HG03565 (cell line): ENCODE measurements around the gene IGF2.

Source experiments
- ATAC-seq: cut with Tn5 transposase; IDR thresholded peaks from one replicate; pipeline ENCODE4 v1.9.1; 2021; ENCODE audit warnings: mild to moderate bottlenecking, moderate library complexity; ENCODE audit not compliant: unreplicated experiment

The IGF2 gene

DNA sequence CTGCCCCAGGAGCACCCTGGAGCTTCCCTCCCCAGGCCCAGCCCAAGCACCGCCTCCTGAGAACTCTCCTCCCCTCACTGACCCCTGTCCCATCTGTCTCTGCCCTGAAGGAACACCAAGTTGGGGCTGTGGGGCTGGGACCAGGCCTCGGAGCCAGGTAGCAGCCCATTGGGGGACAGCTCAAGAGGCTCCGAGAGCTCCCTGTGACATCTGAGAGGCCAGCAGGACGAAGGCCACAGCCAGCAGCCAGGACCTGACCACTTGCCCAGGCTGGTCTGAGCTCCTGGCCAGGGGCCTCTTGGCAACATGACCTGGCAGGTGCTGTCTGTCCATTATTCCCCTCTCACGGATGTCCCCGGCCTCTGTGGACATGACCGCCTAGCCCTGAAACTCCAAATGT, 33.7 kb downstream of the IGF2 start:
- no peak for ATAC-seq

DNA sequence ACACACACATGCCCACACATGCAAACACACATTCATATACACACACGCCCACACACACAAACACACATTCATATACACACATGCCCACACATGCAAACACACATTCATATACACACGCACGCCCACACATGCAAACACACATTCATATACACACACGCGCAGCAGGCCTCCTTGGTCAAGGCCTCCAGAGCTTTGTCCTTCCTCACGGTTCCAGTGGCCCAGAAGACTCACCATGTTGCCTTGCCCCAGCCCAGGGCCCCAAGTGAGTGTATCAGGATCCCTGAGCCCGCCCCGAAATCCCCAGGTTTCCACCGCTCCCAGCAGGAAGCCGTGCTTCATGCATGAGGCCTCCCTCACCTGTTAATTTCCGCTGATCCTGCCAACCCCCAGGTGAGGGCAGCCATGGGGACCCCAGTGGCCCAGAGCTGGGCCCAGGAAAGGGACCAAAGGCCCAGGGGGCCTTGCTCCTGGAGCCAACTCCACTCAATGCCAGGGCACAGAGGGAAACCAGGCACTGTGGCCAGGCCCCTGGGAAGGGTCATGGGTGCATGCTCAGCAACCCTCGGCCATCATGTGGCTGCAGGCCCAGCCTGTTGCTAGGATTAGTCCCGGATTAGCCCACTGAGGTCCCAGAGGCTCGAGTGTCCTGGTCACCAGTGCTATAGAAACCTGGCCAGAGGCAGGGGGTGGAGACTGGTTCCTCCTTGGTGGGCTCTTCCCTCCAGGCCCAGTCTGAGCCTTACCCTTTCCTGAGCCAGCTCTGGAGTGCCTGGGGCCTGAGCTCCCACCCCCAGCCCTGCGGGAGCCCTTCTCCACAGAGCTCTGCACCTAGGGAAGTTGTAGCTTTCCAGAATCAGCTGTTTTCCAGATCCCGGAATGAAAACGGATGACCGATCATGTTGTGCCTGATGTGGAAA, 34.4 kb downstream of the IGF2 start:
- no peak for ATAC-seq

DNA sequence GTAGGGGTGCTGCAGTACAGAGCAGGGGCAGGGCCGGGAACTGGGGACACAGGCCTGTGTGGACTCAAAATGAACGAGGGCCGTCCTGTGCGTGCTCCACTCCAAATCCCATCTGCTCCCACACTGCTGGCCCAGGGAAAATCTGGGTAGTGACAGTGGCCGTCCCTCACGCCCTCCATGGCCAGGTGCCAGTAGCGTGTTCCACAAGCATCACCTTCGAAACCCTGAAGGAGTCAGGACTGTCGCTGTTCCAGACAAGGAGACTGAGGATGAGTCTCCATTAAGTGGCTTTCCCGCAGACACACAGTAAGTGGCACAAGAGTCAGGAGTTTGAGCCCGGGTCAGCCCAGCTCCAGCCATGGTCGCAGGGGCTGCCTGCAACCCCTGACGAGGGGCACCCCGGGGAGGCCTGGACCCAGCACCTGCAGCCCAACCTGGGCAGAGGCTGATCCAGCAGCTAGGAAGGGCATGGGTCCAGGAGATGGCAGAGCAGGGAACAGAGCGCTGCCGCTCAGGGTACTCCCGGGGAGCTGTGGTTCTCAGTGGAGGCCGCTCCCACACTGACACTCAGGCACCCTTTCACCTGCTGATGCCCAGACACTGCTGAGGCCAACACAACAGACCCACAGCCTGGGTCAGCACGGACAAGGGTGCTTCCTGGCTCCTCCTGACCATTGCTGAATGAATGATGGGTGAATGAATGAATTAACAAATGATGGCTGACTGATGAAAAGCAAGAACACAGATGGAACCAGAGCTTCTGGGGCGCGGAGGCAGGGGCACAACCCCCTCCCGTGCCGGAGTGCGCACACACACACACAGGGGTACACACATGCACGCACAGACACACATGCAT, 35.3 kb downstream of the IGF2 start:
- ATAC-seq: no peak

DNA sequence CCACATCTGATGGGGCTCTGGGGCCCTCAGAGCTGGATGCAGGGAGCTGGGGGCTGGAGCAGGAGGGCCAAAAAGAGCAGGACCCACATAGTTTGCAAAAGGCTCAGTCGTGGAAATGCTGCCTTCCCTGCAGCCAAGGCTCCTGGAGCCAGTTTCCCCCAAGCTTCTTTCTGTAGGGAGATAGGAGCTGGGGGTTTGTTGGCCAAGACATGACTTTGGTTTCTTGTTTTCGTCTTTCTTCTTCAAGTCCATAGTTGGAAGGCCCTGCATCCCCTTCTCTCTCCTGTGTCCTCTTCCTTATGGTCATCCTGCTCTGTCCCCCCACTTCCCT, 36.3 kb downstream of the IGF2 start:
- ATAC-seq: no peak

DNA sequence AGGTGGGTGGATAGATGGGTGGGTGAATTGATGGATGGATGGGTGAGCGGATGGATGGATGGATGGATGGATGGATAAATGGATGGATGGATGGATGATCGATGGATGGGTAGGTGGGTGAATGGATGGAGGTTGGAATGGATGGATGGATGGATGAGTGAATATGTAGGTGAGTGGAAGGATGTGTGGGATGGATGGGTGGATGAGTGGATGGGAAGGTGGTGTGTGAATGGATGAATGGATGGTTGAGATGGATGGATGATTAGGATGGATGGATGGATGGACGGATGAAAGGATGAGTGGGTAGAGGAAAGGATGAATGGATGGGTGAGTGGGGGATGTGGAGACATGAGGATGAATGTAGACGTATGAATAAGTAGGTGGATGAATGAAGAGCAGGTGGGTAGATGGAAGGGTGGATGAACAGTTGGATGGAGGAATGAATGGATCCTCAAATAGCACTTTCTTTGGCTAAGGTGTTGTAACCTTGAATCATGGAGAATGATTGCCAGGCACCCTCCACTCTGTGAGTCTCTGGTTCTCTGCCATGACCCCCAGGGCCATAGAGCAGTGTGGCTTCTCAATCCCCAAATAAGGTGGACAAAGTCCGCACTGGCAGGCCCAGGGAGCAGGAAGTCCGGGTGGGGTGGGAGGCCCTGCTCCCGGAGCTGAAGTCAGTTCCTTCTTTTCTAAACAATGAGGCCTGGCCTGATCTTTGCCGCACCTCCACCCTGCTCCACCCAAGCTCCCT, 36.9 kb downstream of the IGF2 start:
- ATAC-seq: no peak

DNA sequence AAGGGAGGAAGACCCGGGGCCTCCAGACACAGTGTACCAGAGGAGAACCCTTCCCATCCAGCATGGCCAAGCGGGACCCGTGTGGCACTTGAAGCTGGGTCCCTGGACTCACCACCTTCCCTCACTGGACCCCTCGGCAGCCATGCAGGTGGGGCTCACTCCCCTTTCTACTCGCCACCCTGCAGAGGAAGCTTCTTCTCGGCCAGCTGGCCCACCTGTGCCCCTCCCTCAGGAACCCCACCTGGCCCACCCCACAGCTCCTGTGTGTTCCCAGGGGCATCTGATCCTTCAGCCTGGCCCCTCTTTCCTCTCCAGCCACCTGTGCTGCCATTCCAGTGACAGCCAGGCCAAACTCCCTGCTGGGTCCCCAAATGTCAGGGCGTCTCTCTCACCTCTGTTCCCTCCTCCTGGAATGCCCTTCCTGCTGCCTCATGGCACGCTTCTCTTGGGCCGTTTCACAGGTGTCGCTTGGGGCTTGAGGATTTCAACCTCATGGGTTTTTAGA, 38.0 kb downstream of the IGF2 start:
- no peak for ATAC-seq

DNA sequence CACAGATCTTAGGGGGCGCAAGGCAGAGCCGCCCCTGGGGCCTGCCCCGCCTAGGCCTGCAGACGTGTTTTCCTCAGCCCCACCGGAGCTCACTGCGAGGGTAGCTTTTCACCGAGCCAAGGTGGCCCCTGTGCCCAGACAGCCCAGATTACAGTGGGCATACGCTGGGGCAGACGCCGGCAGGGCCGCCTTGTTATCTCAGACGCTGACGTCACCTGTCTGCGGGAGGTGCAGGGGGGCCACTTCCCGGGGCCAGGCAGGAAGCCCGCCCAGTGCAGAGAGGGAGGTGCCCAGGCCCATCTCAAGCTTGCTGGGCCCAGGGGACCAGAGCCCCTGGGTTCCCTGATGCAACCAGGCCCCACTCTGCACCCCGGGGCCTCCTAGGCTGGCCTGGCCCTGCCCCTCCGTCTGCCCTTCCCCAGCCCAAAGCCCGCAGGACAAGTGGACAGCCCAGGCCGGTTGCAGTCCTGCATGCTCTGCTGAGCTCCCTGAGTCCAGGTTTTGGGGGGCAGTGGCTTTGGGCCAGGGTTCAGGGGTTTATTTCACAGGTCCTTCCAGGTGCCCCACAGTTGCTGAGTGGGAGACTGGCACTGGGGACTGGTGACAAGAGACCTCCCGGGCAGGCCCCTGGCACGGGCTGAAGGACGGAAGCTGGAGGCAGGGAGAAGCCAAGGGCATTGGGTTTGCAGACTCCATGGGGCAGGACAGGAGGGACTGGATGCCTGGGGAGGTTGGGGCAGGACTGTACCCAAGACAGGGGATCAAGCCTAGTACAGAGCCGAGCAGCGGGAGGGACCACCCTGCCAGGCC, 38.6 kb downstream of the IGF2 start:
- no peak for ATAC-seq

DNA sequence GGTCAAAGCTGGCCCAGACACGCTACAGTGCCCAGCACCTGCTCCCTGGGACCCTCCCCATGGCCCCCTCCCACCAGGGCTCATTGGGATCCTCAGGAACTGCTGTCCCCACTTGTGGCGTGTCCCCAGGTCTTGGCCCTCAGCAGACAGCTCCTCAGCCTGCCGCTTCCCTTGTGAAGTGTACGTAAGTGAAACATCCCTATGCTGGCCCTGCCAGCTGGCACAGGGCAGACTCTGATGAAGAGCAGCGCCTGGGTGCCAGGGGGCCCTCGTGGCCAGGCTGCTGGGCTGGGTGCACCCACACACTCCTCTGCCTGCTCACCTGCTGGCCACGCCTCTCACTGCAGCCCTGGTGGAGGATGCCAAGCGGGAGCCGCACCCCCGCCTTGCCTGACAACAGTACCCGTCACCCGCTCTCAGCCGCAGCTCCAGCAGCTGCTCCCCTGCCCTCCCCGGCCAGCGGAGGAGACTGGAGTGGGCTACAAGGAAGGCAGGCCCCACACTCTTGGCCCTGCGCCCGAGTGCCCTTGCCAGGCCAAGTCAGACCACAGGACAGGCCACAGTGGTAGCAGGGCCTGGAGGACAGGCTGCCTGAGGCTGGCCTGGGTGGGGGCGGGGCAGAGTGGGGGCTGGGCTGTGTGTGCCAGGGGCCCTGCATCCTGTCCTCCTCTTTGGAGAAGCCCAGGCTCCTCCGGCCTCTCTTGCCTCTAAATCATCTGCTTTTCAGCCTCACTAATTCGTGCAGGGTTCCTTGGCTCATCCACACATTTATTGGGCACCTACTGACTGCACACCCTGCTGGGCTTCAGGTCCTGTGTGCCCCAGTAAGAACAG, 39.5 kb downstream of the IGF2 start:
- ATAC-seq: no peak

DNA sequence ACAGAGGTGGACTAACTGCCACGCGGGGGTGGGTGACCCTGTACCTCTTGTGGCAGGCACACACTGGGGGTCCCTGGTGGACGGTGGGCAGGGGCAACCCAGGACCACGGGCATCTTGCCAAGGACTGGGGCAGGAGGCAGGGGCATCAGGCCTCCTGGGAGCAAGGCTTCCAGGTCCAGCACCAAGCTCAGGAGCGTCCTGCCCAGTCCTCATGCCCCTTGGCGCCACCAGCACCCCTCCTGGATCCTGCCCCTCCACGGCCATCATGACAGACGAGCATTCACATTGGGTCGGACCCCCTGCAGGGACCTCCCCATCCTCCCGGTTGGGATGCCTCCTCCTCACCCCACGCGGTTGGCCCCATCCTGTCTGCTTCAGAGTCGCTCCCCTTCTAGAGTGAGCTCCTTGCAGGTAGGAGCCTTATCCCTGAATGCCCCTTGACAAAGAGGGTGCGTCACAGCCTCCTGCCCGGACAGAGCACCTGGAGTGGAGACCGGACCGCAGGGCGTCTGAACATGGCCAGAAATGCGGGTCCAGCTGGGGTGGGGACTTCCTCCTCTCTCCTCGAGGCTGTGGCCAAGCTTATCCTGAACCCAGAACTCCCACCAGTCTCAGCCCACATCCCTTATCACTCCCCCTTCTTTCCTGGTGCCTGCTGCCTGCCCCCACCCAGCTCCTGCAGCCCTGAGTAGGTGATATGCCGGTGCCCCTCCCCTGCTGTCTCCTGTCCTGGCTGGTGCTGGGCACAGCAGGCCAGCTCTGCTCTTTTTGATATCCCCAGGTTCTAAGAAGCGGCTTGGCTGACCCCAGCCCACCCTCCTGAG, 40.3 kb downstream of the IGF2 start:
- no peak for ATAC-seq

DNA sequence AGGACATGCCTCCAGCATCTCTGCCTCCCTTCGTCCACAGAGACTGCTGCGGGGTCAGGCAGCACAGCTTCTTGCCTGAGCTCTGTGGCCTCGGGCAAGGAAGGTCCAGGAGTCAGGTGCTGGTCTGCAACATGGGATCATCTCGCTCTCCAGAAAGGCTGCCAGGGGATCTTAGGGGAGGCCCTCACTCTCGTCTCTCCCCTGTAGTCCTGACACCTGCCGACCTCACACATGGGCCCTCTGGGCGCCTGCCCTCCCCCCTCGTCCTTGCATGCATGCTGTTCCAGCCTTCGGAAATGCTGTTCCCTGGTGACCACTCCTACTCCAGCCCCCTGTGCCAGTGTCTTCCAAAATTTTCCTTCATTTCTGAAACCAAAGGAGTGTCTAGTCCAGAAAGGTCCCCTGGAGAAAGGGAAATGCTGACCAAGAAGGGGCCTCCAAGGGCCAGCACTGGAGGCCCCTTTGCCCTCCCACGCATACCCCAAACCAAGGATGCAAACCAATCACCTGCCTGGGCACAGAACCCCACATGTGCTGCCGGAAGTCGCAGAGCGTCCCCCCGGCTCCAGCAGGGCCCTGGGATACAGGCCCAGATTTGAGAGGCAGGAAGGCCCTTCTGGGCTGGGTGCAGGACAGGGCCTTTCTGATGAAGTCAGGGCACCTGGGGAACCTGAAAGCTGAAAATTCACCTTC, 41.0 kb downstream of the IGF2 start:
- ATAC-seq: no peak

DNA sequence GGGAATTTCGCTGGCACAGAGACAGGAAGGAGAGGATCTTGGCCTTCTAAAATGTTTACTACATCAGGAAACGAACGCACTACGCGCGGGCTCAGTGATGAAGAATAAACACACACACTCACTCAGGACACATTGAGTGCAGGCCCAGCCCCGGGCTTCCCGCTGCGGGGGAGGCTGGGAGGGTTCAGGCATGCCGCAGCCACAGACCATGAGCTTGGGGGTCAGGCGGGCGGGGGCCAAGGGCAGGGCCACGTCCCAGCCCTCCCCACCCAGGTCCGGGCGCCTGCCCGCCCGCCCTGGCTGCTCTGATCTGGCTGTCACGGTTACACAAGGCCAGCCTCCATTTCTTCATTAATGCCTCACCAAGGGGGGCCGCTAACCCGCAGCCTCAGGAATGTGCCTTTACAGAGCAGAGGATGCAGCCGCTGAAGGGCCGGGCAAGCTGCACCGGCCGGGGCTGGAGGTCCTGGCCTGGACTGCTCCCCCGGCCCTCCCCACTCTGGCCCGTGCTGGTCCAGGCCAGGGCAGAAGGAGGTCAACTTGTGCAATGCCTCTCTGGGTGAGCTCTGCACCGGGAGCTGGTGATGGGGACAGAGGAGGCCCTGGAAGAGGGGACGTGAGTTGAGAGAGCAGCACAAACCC, 41.7 kb downstream of the IGF2 start:
- ATAC-seq: no peak

DNA sequence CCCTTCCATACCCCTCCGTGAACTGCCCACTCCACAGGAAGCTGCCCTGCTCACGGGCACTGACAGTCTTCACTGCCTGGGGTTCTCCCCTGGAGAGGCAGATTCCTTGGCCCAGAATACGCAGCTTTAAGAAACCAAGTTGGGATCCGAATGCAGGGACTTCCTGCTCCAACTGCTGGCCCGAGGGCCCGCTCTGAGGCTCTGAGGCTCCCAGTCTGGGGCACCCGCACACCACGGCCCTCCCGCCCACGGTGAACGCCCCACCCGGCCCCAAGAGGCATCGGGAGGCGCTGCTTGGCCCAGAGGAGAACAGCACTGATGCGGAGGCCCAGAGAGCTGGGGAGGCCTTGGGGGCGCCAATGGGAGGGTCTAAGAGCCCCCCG, 42.3 kb downstream of the IGF2 start:
- no peak for ATAC-seq

DNA sequence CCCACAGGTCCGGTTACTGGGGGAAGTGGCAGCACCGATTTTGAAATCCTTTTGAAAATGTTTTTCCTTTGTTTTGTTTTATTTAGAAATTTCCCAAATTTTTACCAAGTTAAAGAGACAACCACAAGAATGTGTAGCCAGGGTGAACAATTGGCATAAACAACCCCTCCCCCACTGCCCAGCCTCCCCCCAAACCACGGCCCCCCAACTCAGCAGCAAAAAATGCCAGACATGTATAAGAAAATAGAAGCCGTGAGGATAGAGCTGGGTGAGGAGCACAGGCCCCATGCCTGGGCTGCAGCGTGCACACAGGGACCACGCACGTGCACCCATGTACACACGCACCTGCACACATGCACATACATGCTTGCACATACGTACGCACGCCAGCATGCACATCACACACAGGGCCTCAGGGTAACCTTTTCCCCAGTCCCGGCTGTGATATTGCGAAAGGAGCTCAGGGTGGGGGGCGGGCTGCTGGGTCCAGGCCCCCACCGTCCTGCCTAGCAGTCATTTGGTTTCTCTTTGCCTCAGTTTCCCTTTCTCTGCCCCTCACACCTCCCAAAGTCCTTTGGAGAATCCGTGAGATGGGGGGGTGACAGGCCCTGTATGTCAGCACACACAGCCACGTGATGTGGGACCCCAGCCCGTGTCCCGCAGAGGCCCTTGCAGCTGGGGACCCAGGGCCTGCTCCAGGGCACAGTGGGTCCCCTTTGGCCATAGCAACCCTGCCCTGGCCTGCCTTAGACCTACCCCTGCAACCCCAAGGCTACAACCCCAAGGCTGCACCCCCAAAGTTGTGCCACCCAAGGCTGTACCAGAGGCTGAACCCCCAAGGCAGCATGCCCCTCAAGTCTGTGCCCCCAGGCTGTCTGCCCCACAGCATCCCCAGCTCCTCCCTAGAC, 42.9 kb downstream of the IGF2 start:
- ATAC-seq: no peak

DNA sequence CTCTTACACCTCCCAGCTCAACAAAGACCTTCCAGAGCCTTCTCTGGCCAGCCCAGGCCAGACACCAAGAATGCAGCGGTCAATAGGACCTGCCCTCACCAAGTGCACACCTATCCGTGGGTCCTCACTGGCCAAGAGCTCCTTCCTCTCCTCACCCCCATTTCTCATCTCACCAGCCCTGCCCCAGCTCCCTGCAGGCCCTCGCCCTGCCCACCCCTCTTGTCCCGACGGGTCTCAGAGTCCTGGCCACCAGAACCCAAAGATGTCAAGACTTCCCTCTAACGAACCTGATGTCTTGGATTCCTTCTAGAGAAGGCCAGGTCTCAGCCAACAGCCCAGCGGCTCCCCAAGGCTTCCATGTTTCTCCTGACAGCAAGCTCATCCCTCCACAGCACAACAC, 43.6 kb downstream of the IGF2 start:
- ATAC-seq: no peak

DNA sequence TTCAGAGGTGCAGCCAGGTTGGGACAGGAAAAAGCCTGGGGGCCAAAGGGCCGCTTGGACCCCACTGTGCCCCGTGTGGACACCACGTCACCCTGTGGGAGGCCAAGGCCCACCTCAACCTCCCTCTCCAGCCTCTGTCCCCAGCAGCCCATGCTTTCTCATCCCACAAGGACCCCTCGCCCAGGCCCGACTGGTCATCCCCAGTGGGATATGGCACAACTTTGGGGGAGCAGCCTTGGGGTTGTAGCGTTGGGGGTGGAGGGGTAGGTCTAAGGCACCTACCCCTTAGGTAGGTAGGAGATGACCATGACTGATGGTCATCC, 44.0 kb downstream of the IGF2 start:
- ATAC-seq: no peak

DNA sequence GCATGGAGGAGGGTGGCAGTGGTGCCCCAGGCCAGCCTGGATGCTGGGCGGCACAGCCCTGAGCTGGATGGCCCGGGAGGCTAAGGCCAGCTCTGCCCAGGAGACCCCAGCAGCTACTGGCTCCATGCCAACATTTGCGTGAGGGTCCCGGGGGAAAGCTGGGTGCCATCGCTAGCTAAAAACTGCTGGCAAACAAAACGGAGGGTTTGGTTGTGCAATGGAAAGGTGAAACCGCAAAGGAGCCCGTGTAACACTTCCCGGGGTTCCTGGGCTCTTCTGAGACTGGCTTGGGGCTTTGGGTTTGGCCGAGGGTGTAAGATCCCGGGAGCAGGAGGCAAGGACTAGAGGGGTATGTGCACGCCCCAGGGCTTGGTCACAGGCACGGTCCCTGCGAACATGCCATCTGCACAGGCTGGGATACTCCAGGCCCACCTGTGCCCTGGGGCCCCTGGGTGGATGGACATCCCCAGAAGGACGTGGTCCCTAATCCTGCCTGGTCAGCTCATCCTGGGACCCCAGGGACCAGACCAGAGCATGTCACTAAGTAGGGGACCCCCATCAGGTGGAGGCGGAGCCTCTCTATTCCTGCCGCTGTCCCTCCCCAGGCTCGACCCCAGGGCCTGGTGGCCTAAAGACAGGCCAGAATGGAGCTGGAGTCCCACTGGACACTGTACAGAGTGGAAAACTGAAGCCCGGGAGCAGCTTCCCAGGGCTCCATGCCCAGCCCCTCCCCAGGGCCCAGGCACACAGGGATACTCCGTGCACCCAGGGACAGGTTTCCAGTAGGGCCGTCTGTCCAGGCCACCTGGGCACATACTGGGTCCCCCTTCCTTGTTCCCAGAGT, 44.6 kb downstream of the IGF2 start:
- ATAC-seq: no peak
